Islet of Langerhans (tissue), 1 donor: ENCODE data around the gene TRIM14.
"Not testable (repeated sequence)": the region's sequence is repeated elsewhere in the genome, so short reads cannot be mapped to it uniquely, and the experiment has no call there.

Experiments
- FAIRE-seq: peaks from one replicate; lab custom pipeline; 2011; peaks lifted over from hg19 to GRCh38; lab: Jason Lieb, UNC

Gene TRIM14

GRCh38 chr9:98046180-98046543 is 72.9 kb downstream of the TRIM14 start:
- FAIRE-seq = no peak

- no peak for FAIRE-seq
These were observed 73.5 kb downstream of the TRIM14 start for GRCh38 chr9:98045234-98046179.

GRCh38 chr9:98043915-98044314 is 75.1 kb downstream of the TRIM14 start:
- no peak for FAIRE-seq

- no peak for FAIRE-seq
These were observed 78.8 kb downstream of the TRIM14 start for GRCh38 chr9:98040212-98040611.

- FAIRE-seq = no peak
These were observed 79.4 kb downstream of the TRIM14 start for GRCh38 chr9:98039607-98040017.

GRCh38 chr9:98038958-98039357 is 80.1 kb downstream of the TRIM14 start:
- FAIRE-seq = no peak

- no peak for FAIRE-seq
These were observed 81.7 kb downstream of the TRIM14 start for GRCh38 chr9:98037357-98037756.

- no peak for FAIRE-seq
These were observed 84.2 kb downstream of the TRIM14 start for GRCh38 chr9:98034593-98035546.

GRCh38 chr9:98031935-98032334 is 87.1 kb downstream of the TRIM14 start:
- FAIRE-seq = no peak

- no peak for FAIRE-seq
These were observed 87.9 kb downstream of the TRIM14 start for GRCh38 chr9:98031169-98031568.

- FAIRE-seq = no peak
These were observed 94.3 kb downstream of the TRIM14 start for GRCh38 chr9:98024702-98025101.

- FAIRE-seq = no peak
These were observed 96.6 kb downstream of the TRIM14 start for GRCh38 chr9:98022447-98022846.

- FAIRE-seq = no peak
These were observed 97.5 kb downstream of the TRIM14 start for GRCh38 chr9:98021306-98022040.

- no peak for FAIRE-seq
These were observed 98.4 kb downstream of the TRIM14 start for GRCh38 chr9:98020476-98021145.

- FAIRE-seq = not testable (repeated sequence)
These were observed 99.2 kb downstream of the TRIM14 start for GRCh38 chr9:98019869-98020268.
